SK-N-SH (cell line): ENCODE measurements around the gene PARP11.
"Not testable (repeated sequence)": the region's sequence is repeated elsewhere in the genome, so short reads cannot be mapped to it uniquely, and the experiment has no call there.

Experiments used
- EZH2phosphoT487 ChIP-seq: fragments of 200-600 bp; sonication (generic); IDR thresholded peaks from 2 replicates; pipeline ENCODE4 v1.6.1; 2017; ENCODE audit warnings: low read depth, mixed run types, mild to moderate bottlenecking, antibody characterized with exemption, moderate library complexity, borderline replicate concordance
- POLR2AphosphoS5 ChIP-seq: IDR thresholded peaks from 2 replicates; pipeline ENCODE4 v1.6.1; 2012; ENCODE audit warnings: low read depth, low read length
- YY1 ChIP-seq: IDR thresholded peaks from 2 replicates; pipeline ENCODE4 v1.4.0; 2012; ENCODE audit warnings: low read depth, mild to moderate bottlenecking

DNA sequence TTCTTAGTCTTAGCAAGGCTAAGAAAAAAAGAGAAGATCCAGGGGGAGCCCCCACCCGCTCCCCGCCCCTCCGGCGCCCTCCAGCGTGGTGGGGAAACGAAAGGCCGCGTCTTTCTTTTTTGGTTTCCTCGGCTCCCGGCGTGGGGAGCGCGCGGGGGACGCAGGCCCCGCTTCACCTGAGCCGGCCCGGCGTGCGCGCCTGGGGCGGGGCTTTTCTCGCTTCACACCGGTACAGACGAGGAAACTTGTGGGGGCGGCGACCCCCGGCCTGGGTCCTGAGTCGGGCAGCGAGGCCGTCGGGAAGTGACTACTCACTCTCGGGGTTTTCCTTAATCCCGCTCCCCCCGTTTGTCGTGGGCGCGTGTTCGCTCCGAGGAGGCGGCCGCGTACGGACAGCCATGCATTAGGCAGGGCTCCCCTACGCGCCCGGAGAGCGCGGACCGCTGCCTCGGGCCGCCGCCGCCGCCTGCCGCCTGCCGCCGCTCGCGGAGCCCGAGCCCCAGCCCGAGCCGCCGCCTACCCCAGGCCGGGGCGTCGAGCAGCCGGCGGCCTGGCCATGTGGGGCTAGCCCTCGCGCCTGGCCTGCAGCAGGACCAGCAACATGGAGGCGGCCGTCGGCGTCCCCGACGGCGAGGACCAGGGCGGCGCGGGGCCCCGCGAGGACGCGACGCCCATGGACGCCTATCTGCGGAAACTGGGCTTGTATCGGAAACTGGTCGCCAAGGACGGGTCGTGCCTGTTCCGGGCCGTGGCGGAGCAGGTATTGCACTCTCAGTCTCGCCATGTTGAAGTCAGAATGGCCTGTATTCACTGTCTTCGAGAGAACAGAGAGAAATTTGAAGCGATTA lies 34.3 kb downstream of the PARP11 start:
- TF ChIP-seq POLR2AphosphoS5, EZH2phosphoT487, YY1: not testable (repeated sequence)
